Measurements from ENCODE around the gene SSNA1.

DNA sequence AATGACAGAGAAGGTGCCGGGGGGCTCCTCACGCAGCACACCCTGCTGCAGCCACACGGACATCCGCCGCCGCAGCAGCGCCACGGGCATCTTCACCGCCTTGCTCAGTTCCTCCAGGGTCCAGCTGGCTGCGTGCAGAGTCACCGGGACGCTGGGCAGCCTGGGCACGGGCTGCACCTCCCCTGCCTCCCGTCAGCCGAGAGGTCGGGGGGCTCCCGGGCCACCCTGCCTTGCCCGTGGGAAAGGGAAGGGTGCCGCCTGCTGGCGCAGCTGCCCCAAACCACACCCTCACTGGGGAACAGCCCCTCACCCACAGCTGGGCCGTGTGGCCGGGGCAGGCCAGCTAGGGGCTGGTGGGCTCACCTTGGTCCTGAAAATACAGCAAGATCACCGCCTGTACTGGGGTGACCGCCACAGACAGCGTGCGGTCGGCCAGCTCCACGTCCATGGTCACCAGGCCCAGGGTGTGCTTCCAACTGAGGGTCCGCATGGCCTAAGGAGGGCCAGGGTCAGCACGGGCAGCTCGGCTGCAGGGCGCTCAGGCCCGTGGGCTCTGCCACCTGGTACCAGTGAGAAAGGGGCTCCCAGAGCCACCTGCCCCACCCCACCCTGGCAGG, 13.0 kb upstream of the SSNA1 start:
- TF ChIP-seq POLR2AphosphoS5 (IDR thresholded peaks at IDR 0.05; ENCODE audit: low read depth, low read length) (no peak), POLR2A (IDR thresholded peaks at IDR 0.05; ENCODE audit: low read depth, low read length) (no peak; the same call in 1 of the 2 replicates), TAF1 (IDR thresholded peaks at IDR 0.05; ENCODE audit: borderline replicate concordance, low read depth, low read length) (no peak)
